Fibroblast of villous mesenchyme (primary cell): Measurements from ENCODE around the gene C6orf52. TPM values are rescaled to one million over a fixed set of nuclear protein-coding genes. Genes with fewer than 3 reads are reported as not detected.
A peak's percentile ranks its signal among the peaks of the same experiment; 100 is the strongest.

Experiments used
- DNase-seq: peaks from one replicate; pipeline ENCODE4 v3.0.0-alpha.2; 2010; ENCODE audit warnings: low read depth
- H3K4me3 ChIP-seq: 2 replicates; pipeline ENCODE4 v1.5.1; 2011; ENCODE audit warnings: low read depth, mild to moderate bottlenecking, low read length
- total RNA-seq: library from RNA; depleted of rRNA; stranded (reverse); fragments of >200 nt; gene quantifications from 2 replicates; pipeline ENCODE4 v1.2.3, GENCODE V29; 2012
- TF ChIP-seq, protein P1 (sequence below): IDR thresholded peaks from 2 replicates; pipeline ENCODE4 v1.5.1; 2012; ENCODE audit warnings: low read depth, mild to moderate bottlenecking, low read length; ENCODE audit not compliant: insufficient read depth

The C6orf52 gene
- total RNA-seq, 1 donor = not detected

DNA sequence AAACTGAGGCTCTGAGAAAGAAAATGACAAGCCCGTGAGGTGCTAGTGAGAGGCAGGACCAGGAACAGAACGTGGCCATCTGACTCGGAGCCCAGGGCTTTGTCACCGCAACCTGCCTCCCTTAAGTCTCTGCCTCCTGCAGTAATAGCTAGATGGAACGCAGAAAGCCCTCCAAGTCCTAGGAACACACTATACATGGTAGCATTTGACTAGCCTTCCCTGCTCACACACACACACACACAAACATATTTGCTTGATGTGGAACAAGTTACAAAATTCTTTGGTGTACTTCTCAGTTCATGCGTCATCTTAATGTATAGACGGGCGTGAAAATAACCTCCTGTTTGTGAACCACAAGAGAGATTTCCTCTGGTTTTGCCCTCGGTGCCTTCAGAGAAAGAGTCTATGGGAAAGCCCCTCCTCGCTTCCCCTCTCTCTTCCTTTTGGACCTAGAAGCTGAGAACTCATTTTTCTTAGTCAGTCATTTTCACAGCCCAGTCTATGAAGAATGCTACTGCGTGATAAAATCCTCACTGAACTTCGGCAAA lies 38.8 kb downstream of the C6orf52 start:
- no peak for DNase-seq
- TF ChIP-seq, protein P1, sequence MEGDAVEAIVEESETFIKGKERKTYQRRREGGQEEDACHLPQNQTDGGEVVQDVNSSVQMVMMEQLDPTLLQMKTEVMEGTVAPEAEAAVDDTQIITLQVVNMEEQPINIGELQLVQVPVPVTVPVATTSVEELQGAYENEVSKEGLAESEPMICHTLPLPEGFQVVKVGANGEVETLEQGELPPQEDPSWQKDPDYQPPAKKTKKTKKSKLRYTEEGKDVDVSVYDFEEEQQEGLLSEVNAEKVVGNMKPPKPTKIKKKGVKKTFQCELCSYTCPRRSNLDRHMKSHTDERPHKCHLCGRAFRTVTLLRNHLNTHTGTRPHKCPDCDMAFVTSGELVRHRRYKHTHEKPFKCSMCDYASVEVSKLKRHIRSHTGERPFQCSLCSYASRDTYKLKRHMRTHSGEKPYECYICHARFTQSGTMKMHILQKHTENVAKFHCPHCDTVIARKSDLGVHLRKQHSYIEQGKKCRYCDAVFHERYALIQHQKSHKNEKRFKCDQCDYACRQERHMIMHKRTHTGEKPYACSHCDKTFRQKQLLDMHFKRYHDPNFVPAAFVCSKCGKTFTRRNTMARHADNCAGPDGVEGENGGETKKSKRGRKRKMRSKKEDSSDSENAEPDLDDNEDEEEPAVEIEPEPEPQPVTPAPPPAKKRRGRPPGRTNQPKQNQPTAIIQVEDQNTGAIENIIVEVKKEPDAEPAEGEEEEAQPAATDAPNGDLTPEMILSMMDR = no peak
- H3K4me3 ChIP-seq = no peak overlapping the region

DNA sequence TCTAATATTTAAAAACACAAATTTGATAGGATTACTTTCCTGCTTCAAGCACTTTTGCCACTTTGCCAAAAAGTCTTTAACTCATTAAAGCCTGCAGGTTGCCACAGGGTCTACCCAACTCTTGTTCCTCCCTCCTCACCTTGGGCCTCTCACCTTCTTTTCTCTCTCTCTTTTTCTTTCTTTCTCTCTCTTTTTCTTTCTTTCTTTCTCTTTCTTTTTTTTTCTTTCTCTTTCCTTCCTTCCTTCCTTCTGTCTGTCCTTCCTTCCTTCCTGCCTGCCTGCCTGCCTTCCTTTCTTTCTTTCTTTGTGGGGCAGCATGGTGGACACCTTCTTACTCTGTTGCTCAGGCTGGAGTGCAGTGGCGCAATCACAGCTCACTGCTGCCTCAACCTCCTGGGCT lies 50.2 kb downstream of the C6orf52 start:
- TF ChIP-seq, protein P1 = no peak
- H3K4me3 ChIP-seq = no peak overlapping the region
- DNase-seq = no peak

DNA sequence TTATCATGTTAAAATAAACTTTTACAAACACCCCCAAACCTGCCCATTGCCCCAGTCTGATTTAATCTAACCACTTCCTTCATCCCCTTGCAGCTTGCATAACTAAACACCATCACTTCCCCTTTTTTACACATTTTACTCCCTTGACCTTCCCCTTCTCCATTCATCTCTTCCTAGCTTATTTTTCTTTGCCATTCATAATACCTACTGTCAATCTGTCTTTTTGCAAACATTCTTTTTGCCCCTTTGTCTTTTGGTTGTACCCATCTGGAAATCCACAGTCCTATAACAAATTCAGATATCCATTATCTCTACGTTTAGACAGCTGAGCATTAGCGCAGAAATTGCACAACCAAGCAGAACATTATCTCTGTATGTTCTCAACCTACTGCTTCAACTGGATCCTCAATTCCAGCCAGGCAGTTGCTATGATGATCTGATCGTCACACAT lies 51.2 kb downstream of the C6orf52 start:
- no peak for DNase-seq

DNA sequence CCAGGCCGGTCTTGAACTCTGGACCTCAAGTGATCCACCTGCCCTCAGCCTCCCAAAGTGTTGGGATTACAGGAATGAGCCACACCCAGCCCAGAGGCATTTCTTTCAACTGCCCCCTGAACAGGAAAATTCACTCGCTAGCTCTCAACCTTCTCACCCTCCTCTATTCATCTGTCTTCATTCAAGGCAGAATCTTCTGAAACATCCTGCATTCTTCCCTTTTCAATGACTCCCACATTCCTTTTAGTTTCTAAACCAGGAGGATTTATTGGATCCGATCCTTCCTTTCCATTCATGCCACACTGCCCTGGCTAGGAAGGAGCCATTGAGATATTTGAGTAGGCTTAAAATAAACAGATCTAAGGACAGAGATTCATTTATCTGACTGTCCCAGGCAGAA lies 52.9 kb downstream of the C6orf52 start:
- no peak for DNase-seq
- TF ChIP-seq, protein P1 = no peak
- H3K4me3 ChIP-seq = no peak overlapping the region

More for the DNA sequence above, 51.2 kb downstream of the C6orf52 start:
- TF ChIP-seq, protein P1 = no peak
- H3K4me3 ChIP-seq = no peak overlapping the region

DNA sequence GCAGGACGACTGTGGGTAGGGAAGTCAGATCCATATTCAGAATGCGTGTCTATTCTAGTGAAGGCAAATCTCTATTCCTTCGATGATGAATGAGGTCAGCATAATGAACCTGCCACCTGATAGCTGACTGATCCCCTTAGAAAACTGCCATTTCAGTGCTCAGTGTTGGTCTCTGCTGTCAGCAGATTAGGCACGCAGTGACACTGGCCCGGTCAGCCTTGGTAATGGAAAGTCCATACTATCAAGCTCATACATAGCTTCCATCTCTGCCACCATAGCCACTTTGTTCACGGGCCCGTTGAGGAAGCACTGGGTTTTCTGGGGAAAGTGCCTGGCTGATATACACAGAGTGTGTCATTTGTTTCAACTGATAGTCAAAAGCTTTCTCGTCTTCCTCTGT lies 54.0 kb downstream of the C6orf52 start:
- DNase-seq = no peak
- H3K4me3 ChIP-seq = no peak overlapping the region
- TF ChIP-seq, protein P1 = no peak

DNA sequence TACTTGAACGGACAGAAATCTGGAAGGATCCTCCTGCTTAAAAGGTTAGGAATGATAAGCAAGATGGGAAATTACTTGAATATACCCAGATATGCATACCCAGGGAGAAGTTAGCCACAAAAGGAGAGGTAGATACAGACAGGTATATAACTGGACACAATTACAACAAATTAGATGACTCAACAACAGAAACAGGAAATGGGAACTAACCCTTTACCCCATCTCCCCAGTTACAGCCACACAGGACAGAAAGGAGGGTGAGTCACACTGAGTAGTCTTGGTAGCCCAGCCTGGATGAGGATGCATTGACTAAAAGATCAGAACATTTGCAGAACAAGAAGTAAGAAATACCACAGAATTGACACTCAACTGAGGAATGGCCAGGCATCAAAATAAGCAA lies 61.2 kb downstream of the C6orf52 start:
- no peak overlapping the region for H3K4me3 ChIP-seq
- TF ChIP-seq, protein P1 = no peak
- peak; percentile 4 for DNase-seq

DNA sequence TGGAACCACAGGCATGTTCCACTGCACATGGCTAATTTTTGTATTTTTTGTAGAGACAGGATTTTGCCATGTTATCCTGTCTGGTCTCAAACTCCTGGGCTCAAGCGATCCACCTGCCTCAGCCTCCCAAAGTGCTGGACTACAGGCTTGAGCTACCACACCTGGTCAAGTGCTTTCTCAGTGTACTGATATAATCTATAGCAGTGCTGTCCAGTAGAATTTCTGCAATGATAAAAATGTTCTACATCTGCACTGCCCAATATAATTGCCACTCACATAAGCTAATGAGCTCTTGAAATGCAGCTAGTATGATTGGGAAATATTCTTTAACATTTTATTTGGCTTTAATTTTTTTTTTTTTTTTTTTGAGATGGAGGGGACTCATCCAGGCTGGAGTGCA lies 64.2 kb downstream of the C6orf52 start:
- no peak for DNase-seq
- no peak overlapping the region for H3K4me3 ChIP-seq
- TF ChIP-seq, protein P1 = no peak
